Activated naive CD8-positive, alpha-beta T cell treated with anti-CD3 and anti-CD28 coated beads, Interleukin-2, amount 10 ng/mL, durations not matched to agents 7 days and 5 days (primary cell): ENCODE data around the gene SRPK2. TPM values are rescaled to one million over a fixed set of nuclear protein-coding genes. Genes with fewer than 3 reads are reported as not detected.
"Not testable (repeated sequence)": the region's sequence is repeated elsewhere in the genome, so short reads cannot be mapped to it uniquely, and the experiment has no call there.

Source experiments
- ATAC-seq: fragments of 150-1000 bp; cut with Tn5 transposase; one replicate; pipeline ENCODE4 v1.10.0; 2021; ENCODE audit warnings: low read depth, moderate library complexity
- POLR2A ChIA-PET: fragments of 350-600 bp; sonication (Branson Sonifier 250); formaldehyde crosslinking; loops from one replicate; lab custom pipeline; 2021; ENCODE audit warnings: antibody characterized with exemption; lab: Charles Lee
- DNase-seq: peaks from one replicate; pipeline ENCODE4 v3.0.0; 2021
- H3K27ac Mint-ChIP-seq: one replicate; pipeline ENCODE4 v1.8.0; 2022; ENCODE audit warnings: mild to moderate bottlenecking, mixed read lengths
- H3K27me3 Mint-ChIP-seq: one replicate; pipeline ENCODE4 v1.8.0; 2022; ENCODE audit warnings: mild to moderate bottlenecking, moderate library complexity, mixed read lengths
- H3K36me3 Mint-ChIP-seq: one replicate; pipeline ENCODE4 v1.8.0; 2021; ENCODE audit warnings: mild to moderate bottlenecking, mixed read lengths
- H3K4me1 Mint-ChIP-seq: one replicate; pipeline ENCODE4 v1.8.0; 2021; ENCODE audit warnings: mixed read lengths
- H3K4me3 Mint-ChIP-seq: one replicate; pipeline ENCODE4 v1.8.0; 2022; ENCODE audit warnings: mild to moderate bottlenecking, moderate library complexity, mixed read lengths
- H3K9me3 Mint-ChIP-seq: one replicate; pipeline ENCODE4 v1.8.0; 2021; ENCODE audit warnings: mixed read lengths
- total RNA-seq, 2 experiments: library from RNA; stranded (reverse); gene quantifications; one replicate each; pipeline ENCODE4 v1.2.3, GENCODE V29; 2021

The SRPK2 gene
- total RNA-seq, 2 experiments from 2014 or later: 38.5 to 41.0 TPM

GRCh38 chr7:105297985-105298384 lies 90.7 kb downstream of the SRPK2 start:
- H3K4me1 Mint-ChIP-seq: peaks cover 43% of the 10 kb centered on the region
- peaks cover 10% of the 10 kb centered on the region for H3K36me3 Mint-ChIP-seq
- peak overlapping the region; percentile 69 for H3K27ac Mint-ChIP-seq
- DNase-seq (no peak), ATAC-seq (peak; percentile 24)
- H3K9me3 Mint-ChIP-seq: peaks cover 3% of the 10 kb centered on the region
- POLR2A ChIA-PET: interaction anchor here (0.8 kb wide), 1 partner anchor 29 kb away, joined by 3 read pairs; no protein-coding TSS in a partner anchor
- peak overlapping the region; percentile 25 for H3K4me3 Mint-ChIP-seq
- H3K27me3 Mint-ChIP-seq: no peaks in the 10 kb centered on the region

GRCh38 chr7:105297309-105297708 lies 91.4 kb downstream of the SRPK2 start:
- Mint-ChIP-seq H3K4me3 (no peak overlapping the region), H3K4me1 (peaks cover 43% of the 10 kb centered on the region), H3K27ac (peak overlapping the region; percentile 62), H3K36me3 (peaks cover 10% of the 10 kb centered on the region), H3K27me3 (no peaks in the 10 kb centered on the region), H3K9me3 (peaks cover 3% of the 10 kb centered on the region)
- DNase-seq (no peak), ATAC-seq (no peak)
- POLR2A ChIA-PET: no interaction called here

- ATAC-seq (no peak), DNase-seq (no peak)
- POLR2A ChIA-PET: no interaction called here
- peaks cover 7% of the 10 kb centered on the region for H3K36me3 Mint-ChIP-seq
- H3K9me3 Mint-ChIP-seq: peaks cover 3% of the 10 kb centered on the region
- H3K27me3 Mint-ChIP-seq: no peaks in the 10 kb centered on the region
- H3K4me3 Mint-ChIP-seq: no peak overlapping the region
- H3K4me1 Mint-ChIP-seq: peaks cover 40% of the 10 kb centered on the region
- no peak overlapping the region for H3K27ac Mint-ChIP-seq
Measured at GRCh38 chr7:105296491-105296890, 92.2 kb downstream of the SRPK2 start.

GRCh38 chr7:105295596-105296352 lies 92.9 kb downstream of the SRPK2 start:
- Mint-ChIP-seq H3K9me3 (peaks cover 3% of the 10 kb centered on the region), H3K27me3 (no peaks in the 10 kb centered on the region), H3K27ac (peak overlapping the region; percentile 46), H3K36me3 (peaks cover 6% of the 10 kb centered on the region), H3K4me3 (peak overlapping the region; percentile 33), H3K4me1 (peaks cover 38% of the 10 kb centered on the region)
- POLR2A ChIA-PET: no interaction called here
- ATAC-seq (peak; percentile 46), DNase-seq (no peak)

- DNase-seq, H3K4me3 Mint-ChIP-seq, H3K27ac Mint-ChIP-seq, H3K27me3 Mint-ChIP-seq, H3K36me3 Mint-ChIP-seq, H3K9me3 Mint-ChIP-seq, ATAC-seq: not testable (repeated sequence)
- POLR2A ChIA-PET: interaction anchor here (1.0 kb wide), 1 partner anchor 12 kb away, joined by 3 read pairs; no protein-coding TSS in a partner anchor
- peaks cover 34% of the 10 kb centered on the region for H3K4me1 Mint-ChIP-seq
Measured at GRCh38 chr7:105294482-105294881, 94.2 kb downstream of the SRPK2 start.

- H3K36me3 Mint-ChIP-seq: peaks cover 4% of the 10 kb centered on the region
- DNase-seq: no peak
- no peak overlapping the region for H3K4me3 Mint-ChIP-seq
- POLR2A ChIA-PET: no interaction called here
- H3K27me3 Mint-ChIP-seq: no peaks in the 10 kb centered on the region
- H3K4me1 Mint-ChIP-seq: peaks cover 10% of the 10 kb centered on the region
- H3K27ac Mint-ChIP-seq: no peak overlapping the region
- no peak for ATAC-seq
- peaks cover 1% of the 10 kb centered on the region for H3K9me3 Mint-ChIP-seq
Measured at GRCh38 chr7:105289704-105290103, 99.0 kb downstream of the SRPK2 start.

- POLR2A ChIA-PET: no interaction called here
- peaks cover 4% of the 10 kb centered on the region for H3K36me3 Mint-ChIP-seq
- H3K9me3 Mint-ChIP-seq: no peaks in the 10 kb centered on the region
- DNase-seq: no peak
- ATAC-seq: no peak
- no peak overlapping the region for H3K27ac Mint-ChIP-seq
- H3K4me3 Mint-ChIP-seq: no peak overlapping the region
- no peaks in the 10 kb centered on the region for H3K27me3 Mint-ChIP-seq
- peaks cover 10% of the 10 kb centered on the region for H3K4me1 Mint-ChIP-seq
Measured at GRCh38 chr7:105286441-105286840, 102.3 kb downstream of the SRPK2 start.

GRCh38 chr7:105285118-105285874 lies 103.4 kb downstream of the SRPK2 start:
- no peak overlapping the region for H3K4me3 Mint-ChIP-seq
- POLR2A ChIA-PET: no interaction called here
- DNase-seq (no peak), ATAC-seq (no peak)
- H3K27ac Mint-ChIP-seq: no peak overlapping the region
- peaks cover 10% of the 10 kb centered on the region for H3K4me1 Mint-ChIP-seq
- no peaks in the 10 kb centered on the region for H3K27me3 Mint-ChIP-seq
- no peaks in the 10 kb centered on the region for H3K9me3 Mint-ChIP-seq
- peaks cover 4% of the 10 kb centered on the region for H3K36me3 Mint-ChIP-seq

GRCh38 chr7:105284014-105284413 lies 104.7 kb downstream of the SRPK2 start:
- no peaks in the 10 kb centered on the region for H3K27me3 Mint-ChIP-seq
- H3K9me3 Mint-ChIP-seq: no peaks in the 10 kb centered on the region
- no peak overlapping the region for H3K4me3 Mint-ChIP-seq
- DNase-seq (no peak), ATAC-seq (no peak)
- no peak overlapping the region for H3K27ac Mint-ChIP-seq
- peaks cover 2% of the 10 kb centered on the region for H3K4me1 Mint-ChIP-seq
- H3K36me3 Mint-ChIP-seq: no peaks in the 10 kb centered on the region
- POLR2A ChIA-PET: no interaction called here

GRCh38 chr7:105281966-105282365 lies 106.8 kb downstream of the SRPK2 start:
- H3K27me3 Mint-ChIP-seq: no peaks in the 10 kb centered on the region
- no peaks in the 10 kb centered on the region for H3K9me3 Mint-ChIP-seq
- no peak overlapping the region for H3K27ac Mint-ChIP-seq
- H3K4me3 Mint-ChIP-seq: no peak overlapping the region
- H3K36me3 Mint-ChIP-seq: no peaks in the 10 kb centered on the region
- DNase-seq (no peak), ATAC-seq (no peak)
- no peaks in the 10 kb centered on the region for H3K4me1 Mint-ChIP-seq
- POLR2A ChIA-PET: interaction anchor here (1.1 kb wide), 1 partner anchor 13 kb away, joined by 3 read pairs; no protein-coding TSS in a partner anchor

GRCh38 chr7:105279688-105280007 lies 109.1 kb downstream of the SRPK2 start:
- POLR2A ChIA-PET: no interaction called here
- no peaks in the 10 kb centered on the region for H3K27me3 Mint-ChIP-seq
- H3K27ac Mint-ChIP-seq: no peak overlapping the region
- ATAC-seq: no peak
- no peak for DNase-seq
- no peaks in the 10 kb centered on the region for H3K36me3 Mint-ChIP-seq
- no peak overlapping the region for H3K4me3 Mint-ChIP-seq
- no peaks in the 10 kb centered on the region for H3K9me3 Mint-ChIP-seq
- H3K4me1 Mint-ChIP-seq: no peaks in the 10 kb centered on the region

- H3K4me3 Mint-ChIP-seq: no peak overlapping the region
- no peak overlapping the region for H3K27ac Mint-ChIP-seq
- no peaks in the 10 kb centered on the region for H3K27me3 Mint-ChIP-seq
- POLR2A ChIA-PET: no interaction called here
- no peaks in the 10 kb centered on the region for H3K4me1 Mint-ChIP-seq
- H3K9me3 Mint-ChIP-seq: no peaks in the 10 kb centered on the region
- H3K36me3 Mint-ChIP-seq: no peaks in the 10 kb centered on the region
- no peak for ATAC-seq
- no peak for DNase-seq
Measured at GRCh38 chr7:105278973-105279687, 109.6 kb downstream of the SRPK2 start.

GRCh38 chr7:105278565-105278964 lies 110.2 kb downstream of the SRPK2 start:
- H3K4me1 Mint-ChIP-seq: no peaks in the 10 kb centered on the region
- no peaks in the 10 kb centered on the region for H3K36me3 Mint-ChIP-seq
- H3K27ac Mint-ChIP-seq: no peak overlapping the region
- ATAC-seq: no peak
- no peak for DNase-seq
- no peak overlapping the region for H3K4me3 Mint-ChIP-seq
- H3K9me3 Mint-ChIP-seq: no peaks in the 10 kb centered on the region
- POLR2A ChIA-PET: no interaction called here
- H3K27me3 Mint-ChIP-seq: no peaks in the 10 kb centered on the region
